ENCODE data around the gene ENGASE.

Gene ENGASE

GRCh38 chr17:79115487-79115886, 40.9 kb downstream of the ENGASE start:
- no peak for DNase-seq (ENCODE audit: low read depth in 3 of 3)

DNA sequence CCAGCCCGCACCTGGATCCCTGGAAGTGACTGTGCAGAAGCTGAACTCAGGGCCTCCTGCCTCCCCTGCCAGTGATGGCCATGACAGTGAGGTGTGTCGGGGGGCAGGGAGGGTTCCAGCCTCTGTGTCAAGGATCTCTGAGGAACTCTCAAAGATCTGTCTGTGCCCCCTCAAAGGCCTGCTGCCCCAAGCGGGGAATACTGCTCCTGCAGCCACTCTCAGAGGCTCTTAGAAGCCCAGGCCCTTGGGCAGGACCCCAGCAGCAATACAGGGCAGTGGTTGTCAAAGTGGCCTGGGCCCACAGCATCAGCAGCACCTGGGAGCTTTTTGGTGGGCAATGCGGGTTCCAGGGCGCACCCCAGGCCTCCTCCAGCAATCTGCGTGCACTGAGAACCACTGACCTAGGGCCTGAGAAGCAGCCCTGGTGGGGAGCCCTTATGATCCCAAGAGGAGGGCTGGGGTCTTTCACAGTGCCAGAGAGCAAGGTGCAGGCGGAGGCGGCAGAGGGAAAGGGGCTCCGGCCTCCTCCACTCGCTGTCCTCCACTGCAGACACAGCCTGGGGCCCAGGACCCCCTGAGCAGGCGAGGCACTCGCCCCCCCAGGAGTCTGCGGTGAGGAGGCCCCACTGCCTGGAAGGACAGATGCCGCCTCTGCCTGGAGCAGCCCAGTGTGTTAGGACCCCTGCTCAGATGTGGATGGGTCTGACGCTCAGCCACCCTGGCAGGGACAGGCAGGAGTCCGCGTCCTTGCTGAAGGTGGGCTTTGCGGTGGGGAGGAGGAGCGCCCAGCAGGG, 42.1 kb downstream of the ENGASE start:
- no peak for DNase-seq (ENCODE audit: low read depth in 3 of 3)

DNA sequence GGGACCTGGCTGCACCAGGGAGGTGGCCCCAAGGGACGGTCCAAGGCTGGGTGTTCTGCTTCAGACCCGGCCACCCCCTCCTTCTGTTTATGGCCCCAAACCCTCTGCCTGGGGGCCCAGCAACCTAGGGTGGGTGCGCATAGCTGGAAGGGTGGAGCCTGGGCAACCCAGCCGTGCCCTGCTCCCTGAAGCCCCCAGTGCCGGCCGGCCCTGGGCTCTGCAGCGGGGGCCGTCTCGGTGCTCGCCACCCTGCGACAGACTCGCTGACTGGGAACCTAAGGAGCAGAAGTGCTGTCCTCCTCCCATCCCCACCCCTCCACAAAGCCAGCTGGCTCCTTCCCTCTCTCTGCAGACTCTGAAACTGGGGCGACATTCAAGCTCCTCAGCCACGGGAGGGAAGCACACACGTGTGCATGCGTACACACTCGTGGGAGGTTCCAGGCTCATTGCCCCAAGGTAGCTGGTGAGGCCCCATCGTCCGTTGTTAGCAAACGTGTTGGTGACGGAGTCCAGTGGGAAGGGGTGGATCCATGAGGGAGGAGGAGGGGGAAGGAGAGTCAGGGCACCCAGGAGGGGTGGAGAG, 43.4 kb downstream of the ENGASE start:
- DNase-seq (ENCODE audit: low read depth in 3 of 3): no peak

DNA sequence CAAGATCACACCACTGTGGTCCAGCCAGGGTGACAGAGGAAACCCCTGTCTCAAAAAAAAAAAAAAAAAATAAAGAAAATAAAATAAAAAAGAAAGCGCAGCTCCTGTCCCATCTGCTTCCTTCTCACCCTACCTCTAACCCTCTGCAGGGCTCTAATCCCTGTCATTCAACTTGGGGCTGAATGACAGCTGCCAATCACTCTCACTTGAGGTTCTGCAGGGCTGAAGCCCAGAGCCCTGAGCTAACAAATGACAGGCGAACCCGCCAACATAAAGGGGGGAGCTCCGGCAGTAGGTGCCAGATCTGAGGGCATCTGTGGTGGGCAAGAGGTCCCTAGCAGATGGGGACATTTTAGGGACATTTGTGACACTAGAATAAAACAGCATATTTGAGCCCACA, 44.3 kb downstream of the ENGASE start:
- no peak for DNase-seq (ENCODE audit: low read depth in 3 of 3)

GRCh38 chr17:79120259-79120658, 45.6 kb downstream of the ENGASE start:
- DNase-seq (ENCODE audit: low read depth in 3 of 3): no peak

DNA sequence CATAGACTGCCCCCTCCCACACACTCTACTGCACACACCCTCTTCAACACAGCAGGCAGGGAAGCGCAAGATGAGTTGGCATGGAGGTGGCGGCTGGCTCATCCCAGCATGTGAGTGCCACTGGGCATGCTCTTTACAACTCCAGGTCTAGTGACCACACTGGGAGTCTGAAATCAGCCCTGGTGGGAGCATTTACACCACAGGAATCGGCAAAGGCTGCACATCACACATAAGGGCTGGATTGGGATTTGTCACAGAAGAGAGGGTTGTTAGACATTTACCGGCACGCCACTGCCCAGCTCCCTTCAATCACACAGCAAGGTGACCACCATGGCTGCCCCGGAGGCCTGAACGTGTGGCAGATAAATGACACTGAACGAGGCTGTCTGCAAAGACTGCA, 49.4 kb downstream of the ENGASE start:
- no peak for DNase-seq (ENCODE audit: low read depth in 3 of 3)

DNA sequence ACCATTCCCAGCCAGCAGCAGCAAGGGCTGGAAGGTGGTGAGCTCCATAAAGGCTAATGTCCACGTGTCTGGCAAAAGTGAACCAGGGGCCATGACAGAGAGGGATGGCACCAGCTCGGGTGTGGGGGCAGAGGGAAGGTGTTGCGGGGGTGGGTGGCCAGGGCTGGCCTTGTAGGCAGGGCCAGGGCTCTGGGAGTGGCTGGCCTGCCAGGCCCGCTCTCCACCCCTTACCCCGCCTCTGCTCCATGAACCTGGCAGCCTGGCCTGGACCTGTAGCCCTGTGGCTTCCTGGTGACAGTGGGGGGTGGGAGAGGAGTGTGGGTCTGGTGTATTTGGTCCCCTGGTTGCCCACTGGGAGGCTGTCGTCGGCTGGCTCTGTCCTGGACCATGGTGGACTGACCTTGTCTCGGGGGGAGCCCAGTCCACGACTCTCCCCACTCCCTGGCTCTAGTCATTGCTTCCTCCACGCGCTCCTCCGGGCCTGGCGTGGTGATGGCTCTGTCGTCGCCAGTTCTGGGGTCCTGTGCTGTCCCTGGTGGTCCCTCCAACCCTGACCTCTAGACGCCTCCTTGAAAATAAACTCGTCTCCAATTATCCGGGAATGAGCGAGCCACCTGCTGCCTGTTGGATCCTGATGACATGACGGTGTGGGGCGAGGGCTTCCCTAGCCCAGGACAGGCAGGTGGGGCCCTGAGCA, 50.0 kb downstream of the ENGASE start:
- no peak for DNase-seq (ENCODE audit: low read depth in 3 of 3)

DNA sequence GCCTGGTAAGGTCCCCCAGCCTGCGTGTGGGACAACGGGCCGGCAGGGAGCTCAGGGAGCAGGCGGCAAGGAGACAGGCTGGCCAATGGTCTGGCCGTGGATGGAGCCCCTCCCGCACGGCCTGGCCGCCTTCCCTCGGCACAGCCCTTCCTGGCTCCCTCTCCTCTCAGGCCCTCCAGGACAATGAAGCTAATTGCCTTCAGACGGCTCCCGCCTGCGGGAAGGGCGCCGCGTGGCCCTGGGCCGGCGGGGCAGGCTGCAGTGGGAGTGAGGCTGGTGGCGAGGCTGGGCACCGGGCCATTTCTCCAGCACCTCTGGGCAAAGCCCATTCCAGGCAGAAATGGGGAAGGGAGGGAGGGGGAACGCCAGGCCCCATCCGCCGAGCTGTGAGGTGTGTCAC, 50.9 kb downstream of the ENGASE start:
- DNase-seq (ENCODE audit: low read depth in 3 of 3): no peak

- no peak for DNase-seq (ENCODE audit: low read depth in 3 of 3)
Observed at GRCh38 chr17:79126139-79126538, 51.5 kb downstream of the ENGASE start.

- DNase-seq (ENCODE audit: low read depth in 3 of 3): no peak
Observed at GRCh38 chr17:79127534-79128135, 53.0 kb downstream of the ENGASE start.

- no peak for DNase-seq (ENCODE audit: low read depth in 3 of 3)
Observed at GRCh38 chr17:79129523-79129922, 54.9 kb downstream of the ENGASE start.

DNA sequence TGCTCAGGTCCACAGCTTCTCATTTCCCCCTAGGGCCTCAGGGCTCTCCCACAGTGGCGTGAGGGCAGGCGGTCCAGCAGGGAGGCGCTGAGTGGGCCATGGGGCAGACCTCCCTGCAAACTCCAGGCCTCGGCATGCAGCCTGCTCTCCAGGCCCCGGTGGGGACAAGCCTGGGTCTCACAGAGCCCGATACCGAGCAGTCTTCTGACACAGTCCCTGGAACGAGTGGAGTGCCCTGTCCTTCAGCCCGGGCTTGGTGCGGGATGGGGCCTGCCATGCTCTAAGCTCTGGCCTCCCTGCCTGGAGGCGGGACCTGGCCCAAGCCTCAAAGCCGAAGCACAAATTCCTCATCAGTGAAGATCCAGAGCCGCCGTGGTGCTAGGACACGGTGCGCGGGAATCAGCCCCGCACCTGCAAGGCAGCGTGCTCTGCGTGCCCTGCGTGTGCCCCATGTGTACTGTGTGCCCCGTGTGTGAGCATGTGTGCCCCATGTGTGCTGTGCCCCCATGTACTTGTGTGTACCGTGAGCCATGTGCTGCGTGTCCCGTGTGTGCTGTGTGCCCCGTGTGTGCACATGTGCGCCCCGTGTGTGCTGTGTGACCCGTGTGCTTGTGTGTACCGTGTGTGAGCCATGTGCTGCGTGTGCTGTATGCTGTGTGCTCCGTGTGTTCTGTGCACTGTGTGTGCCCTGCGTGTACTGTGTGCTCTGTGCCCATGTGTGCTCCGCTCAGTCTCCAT, 56.1 kb downstream of the ENGASE start:
- DNase-seq (ENCODE audit: low read depth in 3 of 3): no peak

- no peak for DNase-seq (ENCODE audit: low read depth in 3 of 3)
Observed at GRCh38 chr17:79131274-79131635, 56.6 kb downstream of the ENGASE start.

- DNase-seq (ENCODE audit: low read depth in 3 of 3): no peak
Observed at GRCh38 chr17:79131701-79132100, 57.1 kb downstream of the ENGASE start.

GRCh38 chr17:79132271-79133064, 57.8 kb downstream of the ENGASE start:
- no peak for DNase-seq (ENCODE audit: low read depth in 3 of 3)

GRCh38 chr17:79133214-79133613, 58.6 kb downstream of the ENGASE start:
- no peak for DNase-seq (ENCODE audit: low read depth in 3 of 3)

DNA sequence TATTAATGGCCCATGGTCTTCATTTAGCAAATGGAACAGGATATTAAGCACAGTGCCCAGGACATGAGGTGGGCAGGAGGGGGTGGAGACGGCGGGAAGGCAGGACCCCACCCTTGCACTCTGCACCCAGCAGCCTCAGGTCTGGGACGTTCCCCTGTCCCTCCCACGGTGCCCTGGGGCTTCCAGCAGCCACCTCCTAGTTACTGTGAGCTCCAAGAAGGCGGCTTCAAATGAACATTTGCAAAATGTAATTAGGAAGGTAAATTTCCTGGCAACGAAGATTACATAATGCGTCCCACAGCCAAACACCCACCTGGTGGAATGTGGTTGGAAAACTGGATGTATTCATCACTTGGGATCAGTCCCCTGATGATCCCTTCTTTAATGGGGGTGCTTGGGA, 59.4 kb downstream of the ENGASE start:
- DNase-seq (ENCODE audit: low read depth in 3 of 3): no peak

- no peak for DNase-seq (ENCODE audit: low read depth in 3 of 3)
Observed at GRCh38 chr17:79135011-79135410, 60.4 kb downstream of the ENGASE start.

DNA sequence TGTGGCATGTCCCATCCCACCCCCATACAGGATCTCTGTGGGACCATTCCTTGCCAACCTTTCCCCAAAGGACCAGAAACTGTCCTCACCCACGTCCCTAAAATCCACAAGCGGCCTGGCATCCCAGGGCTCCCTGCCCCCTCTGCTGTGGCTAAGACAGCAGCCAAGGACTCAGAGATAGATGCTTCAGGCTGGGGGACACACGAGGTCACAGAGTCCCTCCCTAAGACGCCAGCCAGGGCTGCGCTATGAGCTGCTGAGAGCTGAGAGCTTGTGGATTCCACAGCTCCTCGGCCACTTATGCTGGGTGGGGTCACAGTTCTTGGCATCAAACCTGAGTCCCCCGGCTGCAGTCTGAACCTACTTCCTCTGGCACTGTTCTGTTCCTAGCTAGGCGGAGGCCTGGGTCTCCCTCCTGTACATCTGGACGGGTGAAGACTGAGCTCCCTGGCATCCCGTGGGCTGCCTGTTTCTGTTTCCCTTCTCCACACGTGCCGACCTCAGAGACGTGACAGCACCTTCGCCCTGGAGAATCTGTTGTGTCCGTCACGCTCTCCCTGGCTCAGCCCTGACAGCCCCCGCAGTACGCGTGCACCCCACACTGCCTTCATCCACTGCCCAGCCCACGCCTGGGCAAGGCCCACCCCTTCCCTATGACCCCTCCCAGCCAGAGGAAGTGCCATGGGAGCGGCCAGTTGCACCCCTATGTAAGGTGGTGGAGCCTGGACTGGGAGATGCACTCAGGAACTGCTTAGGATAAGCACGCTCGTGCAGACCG, 61.2 kb downstream of the ENGASE start:
- no peak for DNase-seq (ENCODE audit: low read depth in 3 of 3)
